Lung (tissue), 12 donors: Measurements from ENCODE around the gene ZNF613. TPM values are rescaled to one million over a fixed set of nuclear protein-coding genes. Genes with fewer than 3 reads are reported as not detected.
"Not testable (repeated sequence)": the region's sequence is repeated elsewhere in the genome, so short reads cannot be mapped to it uniquely, and the experiment has no call there.

Experiments used
- ATAC-seq: fragments of 200-7000 bp; cut with Tn5 transposase; one replicate; pipeline ENCODE4 v1.9.1; 2020; ENCODE audit warnings: moderate number of reproducible peaks; ENCODE audit not compliant: insufficient read depth, low FRiP score
- DNase-seq, 3 donors: peaks; one replicate each; pipeline ENCODE4 v3.0.0-alpha.2; 2013 to 2017
- H3K27ac ChIP-seq, 2 donors: one replicate each; pipeline ENCODE4 v1.5.1; 2013; ENCODE audit warnings: mild to moderate bottlenecking in 2 of 2, moderate library complexity in 2 of 2, control low read depth in 1 of 2, inconsistent platforms in 1 of 2, low read depth in 1 of 2, low read length in 1 of 2
- H3K27me3 ChIP-seq, 3 donors: one replicate each; pipeline ENCODE4 v1.5.1; 2013; ENCODE audit warnings: low read length in 2 of 3; ENCODE audit not compliant: control insufficient read depth in 3 of 3, insufficient read depth in 3 of 3
- H3K36me3 ChIP-seq, 4 donors: one replicate each; pipeline ENCODE4 v1.5.1; 2013; ENCODE audit warnings: low read length in 4 of 4, mild to moderate bottlenecking in 1 of 4, moderate library complexity in 1 of 4; ENCODE audit not compliant: control insufficient read depth in 4 of 4, insufficient read depth in 4 of 4
- H3K4me1 ChIP-seq, 5 donors: one replicate each; pipeline ENCODE4 v1.5.1; 2013; ENCODE audit warnings: low read length in 5 of 5, mild to moderate bottlenecking in 2 of 5, moderate library complexity in 1 of 5; ENCODE audit not compliant: control insufficient read depth in 5 of 5, insufficient read depth in 5 of 5
- H3K4me3 ChIP-seq: one replicate; pipeline ENCODE4 v1.5.1; 2013; ENCODE audit warnings: mild to moderate bottlenecking, control low read depth, moderate library complexity
- H3K9ac ChIP-seq, 2 donors: one replicate each; pipeline ENCODE4 v1.5.1; 2013; ENCODE audit warnings: low read length in 2 of 2, control low read depth in 1 of 2; ENCODE audit not compliant: insufficient read depth in 1 of 2
- H3K9me3 ChIP-seq, 4 donors: one replicate each; pipeline ENCODE4 v1.5.1; 2013; ENCODE audit warnings: low read length in 3 of 4, mild to moderate bottlenecking in 1 of 4, moderate library complexity in 1 of 4; ENCODE audit not compliant: control insufficient read depth in 4 of 4, insufficient read depth in 3 of 4
- CTCF ChIP-seq: IDR thresholded peaks from 2 replicates; pipeline ENCODE4 v1.5.1; 2012; ENCODE audit warnings: mild to moderate bottlenecking; ENCODE audit errors: control extremely low read depth, extremely low read depth
- WGBS, 2 donors: extraction: QIAGEN DNeasy Blood & Tissue Kit; methylation state at CpG; one replicate each; pipeline ENCODE4 v1.1.7; 2013; 5-methylcytosine and 5-hydroxymethylcytosine counted together
- polyA plus RNA-seq, 2 donors: library from polyadenylated mRNA; stranded (reverse); fragments of 200-250 nt; gene quantifications; one replicate each; pipeline ENCODE4 v1.2.1, GENCODE V29; 2013
- total RNA-seq, 2 donors: library from RNA; depleted of rRNA in 1 of 2; stranded (reverse); fragments of >200 nt in 1 of 2; gene quantifications; one replicate each; pipeline ENCODE4 v1.2.1, GENCODE V29; 2014 to 2021
- donor health status: control.
- donor health status: control.
- donor health status: Bipolar disorder and iron deficiency.
- donor health status: healthy.
- donor health status: DM: yes; HTN: yes; CAD: no.

The ZNF613 gene
- total and polyA plus RNA-seq, 4 donors, result 2.8 to 10.1 (median 4.0) TPM

GRCh38 chr19:51978882-51979281 is 51.6 kb downstream of the ZNF613 start:
- H3K9ac ChIP-seq, result no peak overlapping the region
- WGBS, 2 donors, result 93 to 97% methylated on average over 4 of the region's 4 CpGs
- H3K4me3 ChIP-seq, result no peak overlapping the region
- DNase-seq, result no peak
- TF ChIP-seq CTCF, result no peak
- ATAC-seq, result no peak
- no peak overlapping the region for H3K27ac ChIP-seq
- H3K9me3 ChIP-seq, result peaks cover 2 to 53% (median 29%) of the 10 kb centered on the region in 4 donors
- H3K36me3 ChIP-seq, result peaks cover 13 to 51% (median 28%) of the 10 kb centered on the region in 4 donors
- no peaks in the 10 kb centered on the region for H3K4me1 ChIP-seq
- H3K27me3 ChIP-seq, result no peaks in the 10 kb centered on the region

GRCh38 chr19:51980116-51980736 is 53.0 kb downstream of the ZNF613 start:
- 57 to 84% methylated on average over 6 of the region's 6 CpGs for WGBS, 2 donors
- no peak for ATAC-seq
- Histone ChIP-seq H3K27me3 (no peaks in the 10 kb centered on the region), H3K4me1 (peaks cover 0 to 4% (median 0%) of the 10 kb centered on the region in 5 donors), H3K36me3 (peaks cover 6 to 49% (median 22%) of the 10 kb centered on the region in 4 donors), H3K9ac (no peak overlapping the region), H3K27ac (no peak overlapping the region), H3K4me3 (no peak overlapping the region), H3K9me3 (peaks cover 2 to 45% (median 24%) of the 10 kb centered on the region in 4 donors)
- TF ChIP-seq CTCF, result no peak
- DNase-seq, result no peak

GRCh38 chr19:51980926-51981325 is 53.7 kb downstream of the ZNF613 start:
- not testable (repeated sequence) for DNase-seq, H3K4me3 ChIP-seq, H3K27ac ChIP-seq, ATAC-seq, H3K27me3 ChIP-seq, H3K4me1 ChIP-seq, H3K9ac ChIP-seq
- 94 to 96% methylated on average over 6 of the region's 6 CpGs for WGBS, 2 donors
- H3K9me3 ChIP-seq, result peaks cover 2 to 43% (median 22%) of the 10 kb centered on the region in 4 donors
- H3K36me3 ChIP-seq, result peaks cover 6 to 47% (median 22%) of the 10 kb centered on the region in 4 donors

GRCh38 chr19:51983361-51983760 is 56.1 kb downstream of the ZNF613 start:
- H3K27me3 ChIP-seq, result no peaks in the 10 kb centered on the region
- peaks cover 6 to 39% (median 18%) of the 10 kb centered on the region in 4 donors for H3K36me3 ChIP-seq
- H3K27ac ChIP-seq, result no peak overlapping the region
- WGBS, 2 donors, result 97 to 100% methylated on average over 4 of the region's 4 CpGs
- no peak for ATAC-seq
- peaks cover 0 to 8% (median 0%) of the 10 kb centered on the region in 5 donors for H3K4me1 ChIP-seq
- H3K9me3 ChIP-seq, result peaks cover 2 to 30% (median 13%) of the 10 kb centered on the region in 4 donors
- no peak overlapping the region for H3K4me3 ChIP-seq
- DNase-seq, result no peak
- no peak overlapping the region for H3K9ac ChIP-seq
- no peak for TF ChIP-seq CTCF
